Activated B cell treated with CpG ODN at 0.5 μM for 24 hours (primary cell): ENCODE data around the gene GLT1D1. TPM values are rescaled to one million over a fixed set of nuclear protein-coding genes. Genes with fewer than 3 reads are reported as not detected.

Source experiments
- ATAC-seq: fragments of 200-7000 bp; cut with Tn5 transposase; one replicate; pipeline ENCODE4 v1.10.0; 2021; ENCODE audit warnings: low read depth, mild to moderate bottlenecking, moderate library complexity
- CTCF ChIA-PET: fragments of 350-600 bp; sonication (Branson Sonifier 250); formaldehyde crosslinking; loops from one replicate; lab custom pipeline; 2021; ENCODE audit warnings: antibody characterized with exemption; lab: Charles Lee
- POLR2A ChIA-PET: fragments of 350-600 bp; sonication (Branson Sonifier 250); formaldehyde crosslinking; loops from one replicate; lab custom pipeline; 2021; ENCODE audit warnings: antibody characterized with exemption; lab: Charles Lee
- DNase-seq: peaks from one replicate; pipeline ENCODE4 v3.0.0; 2022
- H3K27ac Mint-ChIP-seq: one replicate; pipeline ENCODE4 v1.8.0; 2020; ENCODE audit warnings: mixed read lengths
- H3K27me3 Mint-ChIP-seq: one replicate; pipeline ENCODE4 v1.8.0; 2021; ENCODE audit warnings: mixed read lengths
- H3K36me3 Mint-ChIP-seq: one replicate; pipeline ENCODE4 v1.8.0; 2021; ENCODE audit warnings: low read depth, mixed read lengths
- H3K4me1 Mint-ChIP-seq: one replicate; pipeline ENCODE4 v1.8.0; 2021; ENCODE audit warnings: mixed read lengths
- H3K4me3 Mint-ChIP-seq: one replicate; pipeline ENCODE4 v1.8.0; 2020; ENCODE audit warnings: mild to moderate bottlenecking, mixed read lengths
- H3K9me3 Mint-ChIP-seq: one replicate; pipeline ENCODE4 v1.8.0; 2020; ENCODE audit warnings: mixed read lengths
- CTCF ChIP-seq: fragments of 200-600 bp; IDR thresholded peaks from one replicate; pipeline ENCODE4 v1.8.0; 2022; ENCODE audit warnings: antibody characterized with exemption, mild to moderate bottlenecking
- intact Hi-C: fragments of 100-400 bp; cut with micrococcal nuclease; formaldehyde crosslinking; loops from one replicate; pipeline ENCODE4 v1.15.1; 2024
- total RNA-seq: library from RNA; stranded (reverse); gene quantifications from 2 replicates; pipeline ENCODE4 v1.2.3, GENCODE V29; 2022

Gene GLT1D1
- total RNA-seq, 1 donor from 2014 or later, result not detected

DNA sequence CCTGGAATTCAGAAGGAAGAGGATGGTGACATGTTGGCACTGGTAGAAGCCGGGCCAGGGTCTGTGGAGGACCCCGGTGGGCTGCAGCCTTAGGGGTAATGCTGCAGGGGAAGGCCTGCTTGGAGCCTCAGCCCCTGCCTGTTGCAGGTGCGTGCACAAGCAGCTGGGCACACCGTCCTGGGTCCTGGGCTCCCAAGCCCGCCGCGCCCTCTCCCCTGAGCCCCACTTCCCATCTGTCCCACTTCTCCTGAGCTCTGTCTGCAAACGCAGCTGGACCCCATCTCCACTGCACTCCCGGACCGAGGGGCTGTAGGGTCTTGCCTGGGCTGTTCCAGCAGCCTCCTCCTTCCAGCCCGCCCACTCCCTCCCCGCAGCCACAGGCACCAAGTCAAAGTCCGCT, 116.8 kb downstream of the GLT1D1 start:
- no peak overlapping the region for H3K27ac Mint-ChIP-seq
- H3K9me3 Mint-ChIP-seq, result peaks cover 1% of the 10 kb centered on the region
- H3K4me3 Mint-ChIP-seq, result no peak overlapping the region
- POLR2A ChIA-PET, result no interaction called here
- H3K27me3 Mint-ChIP-seq, result peaks cover 51% of the 10 kb centered on the region
- CTCF ChIA-PET, result no interaction called here
- TF ChIP-seq CTCF, result no peak
- intact Hi-C loops, result no loop called here
- no peak for ATAC-seq
- no peaks in the 10 kb centered on the region for H3K36me3 Mint-ChIP-seq
- DNase-seq, result no peak
- H3K4me1 Mint-ChIP-seq, result peaks cover 24% of the 10 kb centered on the region

DNA sequence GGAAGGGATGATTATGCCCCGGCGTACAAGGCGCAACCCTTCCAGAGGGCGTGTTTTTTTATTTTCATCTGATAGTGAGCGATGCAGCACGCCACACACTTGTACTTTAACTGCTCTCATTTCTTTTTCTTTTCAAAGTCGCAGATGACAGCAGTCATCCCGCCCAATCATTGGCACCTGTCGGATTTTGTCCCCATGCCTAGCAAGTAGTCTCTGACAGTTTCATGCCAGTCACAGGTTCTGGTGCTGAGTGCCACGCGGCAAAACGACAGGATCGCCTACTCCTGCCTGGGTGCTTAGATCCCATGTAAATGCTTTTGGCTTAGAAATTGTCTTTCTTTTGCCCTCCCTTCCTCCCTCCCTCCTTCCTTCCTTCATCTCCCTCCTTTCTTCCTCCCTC, 117.7 kb downstream of the GLT1D1 start:
- CTCF ChIA-PET, result no interaction called here
- H3K27ac Mint-ChIP-seq, result no peak overlapping the region
- no peaks in the 10 kb centered on the region for H3K9me3 Mint-ChIP-seq
- H3K27me3 Mint-ChIP-seq, result peaks cover 57% of the 10 kb centered on the region
- DNase-seq (no peak), ATAC-seq (no peak)
- H3K36me3 Mint-ChIP-seq, result no peaks in the 10 kb centered on the region
- intact Hi-C loops, result no loop called here
- POLR2A ChIA-PET, result no interaction called here
- TF ChIP-seq CTCF, result no peak
- peaks cover 24% of the 10 kb centered on the region for H3K4me1 Mint-ChIP-seq
- H3K4me3 Mint-ChIP-seq, result no peak overlapping the region

DNA sequence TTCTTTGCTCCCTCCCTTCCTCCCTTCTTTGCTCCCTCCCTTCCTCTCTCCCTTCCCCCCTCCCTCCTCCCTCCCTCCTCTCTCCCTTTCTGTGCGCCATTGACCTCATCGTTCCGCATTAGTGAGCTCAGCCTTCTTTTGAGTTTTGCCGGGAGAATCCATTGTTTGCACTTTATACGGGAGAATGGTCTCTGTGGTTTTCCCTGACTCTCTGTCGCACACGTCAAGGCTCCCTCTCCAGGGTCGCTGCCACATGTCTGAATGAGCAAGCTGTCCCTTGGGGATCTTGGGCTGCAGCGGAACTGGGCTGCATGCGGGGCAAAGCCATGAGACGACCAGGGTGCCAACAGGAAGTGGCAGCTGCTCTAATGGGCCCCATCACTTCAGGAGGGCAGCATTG, 118.5 kb downstream of the GLT1D1 start:
- Mint-ChIP-seq H3K27ac (peak overlapping the region; percentile 46), H3K4me3 (no peak overlapping the region), H3K9me3 (no peaks in the 10 kb centered on the region), H3K27me3 (peaks cover 61% of the 10 kb centered on the region), H3K36me3 (no peaks in the 10 kb centered on the region), H3K4me1 (peaks cover 21% of the 10 kb centered on the region)
- no peak for TF ChIP-seq CTCF
- DNase-seq, result no peak
- ChIA-PET CTCF (no interaction called here), POLR2A (no interaction called here)
- intact Hi-C loops, result no loop called here
- ATAC-seq, result peak; percentile 25

- Mint-ChIP-seq H3K4me3 (no peak overlapping the region), H3K9me3 (no peaks in the 10 kb centered on the region), H3K36me3 (no peaks in the 10 kb centered on the region), H3K27ac (no peak overlapping the region), H3K27me3 (peaks cover 65% of the 10 kb centered on the region), H3K4me1 (peaks cover 21% of the 10 kb centered on the region)
- no peak for TF ChIP-seq CTCF
- DNase-seq, result no peak
- POLR2A ChIA-PET, result no interaction called here
- intact Hi-C loops, result no loop called here
- CTCF ChIA-PET, result no interaction called here
- ATAC-seq, result no peak
Measured at GRCh38 chr12:128973883-128974681, 120.8 kb downstream of the GLT1D1 start.

- CTCF ChIA-PET, result no interaction called here
- H3K4me3 Mint-ChIP-seq, result no peak overlapping the region
- H3K36me3 Mint-ChIP-seq, result no peaks in the 10 kb centered on the region
- no peak overlapping the region for H3K27ac Mint-ChIP-seq
- no peak for TF ChIP-seq CTCF
- intact Hi-C loops, result no loop called here
- no peak for ATAC-seq
- no peak for DNase-seq
- POLR2A ChIA-PET, result no interaction called here
- peaks cover 15% of the 10 kb centered on the region for H3K4me1 Mint-ChIP-seq
- H3K27me3 Mint-ChIP-seq, result peaks cover 59% of the 10 kb centered on the region
- H3K9me3 Mint-ChIP-seq, result no peaks in the 10 kb centered on the region
Measured at GRCh38 chr12:128974881-128975280, 121.6 kb downstream of the GLT1D1 start.
